AG09319 (cell line): ENCODE results near the gene IP6K3.

Source experiments
- DNase-seq: peaks from one replicate; pipeline ENCODE4 v3.0.0-alpha.2; 2010; ENCODE audit warnings: low read depth; ENCODE audit errors: extremely low read depth
- CTCF ChIP-seq: IDR thresholded peaks from 2 replicates; pipeline ENCODE4 v1.5.1; 2011; ENCODE audit warnings: low read depth, mild to moderate bottlenecking, inconsistent platforms, low read length, moderate library complexity

The IP6K3 gene

GRCh38 chr6:33688006-33688405 lies 58.7 kb downstream of the IP6K3 start:
- no peak for TF ChIP-seq CTCF
- DNase-seq = no peak

GRCh38 chr6:33686981-33687975 lies 59.4 kb downstream of the IP6K3 start:
- DNase-seq = no peak
- no peak for TF ChIP-seq CTCF

GRCh38 chr6:33686225-33686924 lies 60.3 kb downstream of the IP6K3 start:
- TF ChIP-seq CTCF = no peak
- no peak for DNase-seq

GRCh38 chr6:33685411-33686224 lies 61.1 kb downstream of the IP6K3 start:
- DNase-seq = no peak
- no peak for TF ChIP-seq CTCF

GRCh38 chr6:33684983-33685382 lies 61.7 kb downstream of the IP6K3 start:
- DNase-seq = no peak
- TF ChIP-seq CTCF = no peak

- no peak for DNase-seq
- TF ChIP-seq CTCF = no peak
Observed at GRCh38 chr6:33684428-33684896, 62.2 kb downstream of the IP6K3 start.
